Measurements from ENCODE around the gene DLGAP1.

DNA sequence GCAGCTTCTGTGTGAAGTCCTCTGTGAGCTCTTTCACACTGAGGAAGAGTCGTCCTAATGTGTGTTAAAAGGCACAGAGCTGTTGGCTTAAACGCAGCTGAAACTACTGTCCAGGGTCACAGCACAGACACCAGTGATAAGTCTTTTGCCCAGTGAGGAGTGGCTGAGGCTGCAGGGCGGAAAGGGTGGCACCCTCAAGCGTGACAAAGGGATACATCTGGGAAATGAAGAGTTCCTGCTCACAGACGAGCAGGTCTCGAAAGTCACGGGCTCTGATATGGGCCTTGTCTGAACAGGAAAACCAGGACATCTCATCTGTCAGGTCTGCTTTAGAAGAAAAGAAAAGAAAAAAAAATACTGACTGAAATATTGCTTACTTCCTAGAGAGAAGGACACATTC is 968.6 kb downstream of the DLGAP1 start:
- TF ChIP-seq, protein P1, sequence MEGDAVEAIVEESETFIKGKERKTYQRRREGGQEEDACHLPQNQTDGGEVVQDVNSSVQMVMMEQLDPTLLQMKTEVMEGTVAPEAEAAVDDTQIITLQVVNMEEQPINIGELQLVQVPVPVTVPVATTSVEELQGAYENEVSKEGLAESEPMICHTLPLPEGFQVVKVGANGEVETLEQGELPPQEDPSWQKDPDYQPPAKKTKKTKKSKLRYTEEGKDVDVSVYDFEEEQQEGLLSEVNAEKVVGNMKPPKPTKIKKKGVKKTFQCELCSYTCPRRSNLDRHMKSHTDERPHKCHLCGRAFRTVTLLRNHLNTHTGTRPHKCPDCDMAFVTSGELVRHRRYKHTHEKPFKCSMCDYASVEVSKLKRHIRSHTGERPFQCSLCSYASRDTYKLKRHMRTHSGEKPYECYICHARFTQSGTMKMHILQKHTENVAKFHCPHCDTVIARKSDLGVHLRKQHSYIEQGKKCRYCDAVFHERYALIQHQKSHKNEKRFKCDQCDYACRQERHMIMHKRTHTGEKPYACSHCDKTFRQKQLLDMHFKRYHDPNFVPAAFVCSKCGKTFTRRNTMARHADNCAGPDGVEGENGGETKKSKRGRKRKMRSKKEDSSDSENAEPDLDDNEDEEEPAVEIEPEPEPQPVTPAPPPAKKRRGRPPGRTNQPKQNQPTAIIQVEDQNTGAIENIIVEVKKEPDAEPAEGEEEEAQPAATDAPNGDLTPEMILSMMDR (IDR thresholded peaks at IDR 0.05), result no peak
- TF ChIP-seq POLR2A (IDR thresholded peaks at IDR 0.05), result no peak

Measured in testis (tissue), 2 donors.